GM12878 (cell line): ENCODE results near the gene MDC1. TPM values are rescaled to one million over a fixed set of nuclear protein-coding genes. Genes with fewer than 3 reads are reported as not detected.

Experiments used
- ATAC-seq: fragments of 200-7000 bp; cut with Tn5 transposase; 3 replicates; pipeline ENCODE4 v1.9.1; 2020; ENCODE audit warnings: mild to moderate bottlenecking, moderate library complexity
- BruUV-seq: library from RNA; stranded (reverse); fragments of 400-500 nt; replicated peaks from 2 replicates; lab custom pipeline; 2021; lab: Mats Ljungman, UMichigan
- CTCF ChIA-PET: fragments of 300-600 bp; sonication (Branson Sonifier 250); formaldehyde crosslinking; extraction: SDS; loops from one replicate; lab custom pipeline; 2021; ENCODE audit warnings: inconsistent platforms; lab: Yijun Ruan, JAX
- POLR2A ChIA-PET: fragments of 350-600 bp; formaldehyde crosslinking; extraction: SDS; loops from one replicate; lab custom pipeline; 2021; ENCODE audit warnings: inconsistent platforms; lab: Charles Lee
- RAD21 ChIA-PET: fragments of 300-600 bp; sonication (Branson Sonifier 250); formaldehyde crosslinking; loops from one replicate; lab custom pipeline; 2023; ENCODE audit warnings: antibody characterized with exemption; ENCODE audit not compliant: unreplicated experiment; lab: Charles Lee
- SMC1A ChIA-PET: fragments of 300-600 bp; sonication (Branson Sonifier 250); formaldehyde crosslinking; loops from one replicate; lab custom pipeline; 2023; ENCODE audit not compliant: unreplicated experiment, uncharacterized antibody; lab: Charles Lee
- DNase-seq: peaks from one replicate; pipeline ENCODE4 v3.0.0-alpha.2; 2011; ENCODE audit warnings: low read depth, low spot score
- FAIRE-seq: peaks from 3 replicates; lab custom pipeline; 2011; peaks lifted over from hg19 to GRCh38; lab: Jason Lieb, UNC
- H2AFZ ChIP-seq: 2 replicates; pipeline ENCODE4 v1.6.0; 2011; ENCODE audit warnings: low read depth, low read length, control low read depth; ENCODE audit not compliant: control insufficient read depth
- H3K27ac ChIP-seq: 2 replicates; pipeline ENCODE4 v1.5.1; 2011; ENCODE audit warnings: control low read depth; ENCODE audit not compliant: control insufficient read depth, insufficient read depth
- H3K27me3 ChIP-seq, 2 experiments: replicated peaks in 1 of 2; 2 replicates each; pipeline versions ENCODE4 v1.6.0 to v1.6.1; 2011; ENCODE audit warnings: low read length in 1 of 2; ENCODE audit not compliant: control insufficient read depth in 2 of 2, insufficient read depth in 2 of 2
- H3K36me3 ChIP-seq, 2 experiments: 2 replicates each; pipeline ENCODE4 v1.5.1; 2011; ENCODE audit warnings: low read length in 1 of 2; ENCODE audit not compliant: control insufficient read depth in 2 of 2, insufficient read depth in 2 of 2
- H3K4me1 ChIP-seq: 2 replicates; pipeline ENCODE4 v1.6.1; 2011; ENCODE audit warnings: mild to moderate bottlenecking, low read length, moderate library complexity, mixed read lengths; ENCODE audit not compliant: control insufficient read depth, insufficient read depth
- H3K4me2 ChIP-seq: 2 replicates; pipeline ENCODE4 v1.6.0; 2011; ENCODE audit warnings: control low read depth; ENCODE audit not compliant: control insufficient read depth, insufficient read depth
- H3K4me3 ChIP-seq: fragments of 200-600 bp; sonication (generic); 2 replicates; pipeline ENCODE4 v1.5.1; 2016
- H3K79me2 ChIP-seq: 2 replicates; pipeline ENCODE4 v1.6.0; 2011; ENCODE audit warnings: low read length; ENCODE audit not compliant: control insufficient read depth, insufficient read depth
- H3K9ac ChIP-seq: 2 replicates; pipeline ENCODE4 v1.8.0; 2011; ENCODE audit warnings: low read length, control low read depth, mixed read lengths; ENCODE audit not compliant: control insufficient read depth, insufficient read depth
- H3K9me3 ChIP-seq: replicated peaks from 3 replicates; pipeline ENCODE4 v1.5.1; 2011; ENCODE audit warnings: mild to moderate bottlenecking, low read length; ENCODE audit not compliant: control insufficient read depth, insufficient read depth
- H4K20me1 ChIP-seq: 2 replicates; pipeline ENCODE4 v1.6.0; 2011; ENCODE audit not compliant: control insufficient read depth, insufficient read depth
- BCL3 ChIP-seq: IDR thresholded peaks from 2 replicates; pipeline ENCODE4 v1.6.1; 2011; ENCODE audit warnings: borderline replicate concordance, low read depth, mild to moderate bottlenecking, moderate library complexity, low read length; ENCODE audit not compliant: insufficient read depth, poor library complexity, severe bottlenecking
- IRF4 ChIP-seq: IDR thresholded peaks from 2 replicates; pipeline ENCODE4 v1.6.1; 2011; ENCODE audit warnings: low read depth, low read length
- KLF5 ChIP-seq: fragments of 450-650 bp; IDR thresholded peaks from 2 replicates; pipeline ENCODE4 v1.6.1; 2014; ENCODE audit warnings: mild to moderate bottlenecking; ENCODE audit not compliant: partially characterized antibody
- NR2C1 ChIP-seq: fragments of 450-650 bp; IDR thresholded peaks from 2 replicates; pipeline ENCODE4 v1.6.1; 2017; ENCODE audit warnings: antibody characterized with exemption, mild to moderate bottlenecking, moderate library complexity
- PAX5 ChIP-seq: IDR thresholded peaks from 2 replicates; pipeline ENCODE4 v1.6.1; 2011; ENCODE audit warnings: low read depth, low read length, borderline replicate concordance
- PBX3 ChIP-seq: IDR thresholded peaks from 2 replicates; pipeline ENCODE4 v1.6.1; 2011; ENCODE audit warnings: mild to moderate bottlenecking, low read depth, low read length, moderate library complexity; ENCODE audit not compliant: insufficient replicate concordance
- RCOR1 ChIP-seq: conservative IDR thresholded peaks from 2 replicates; pipeline ENCODE4 v1.6.1; 2012; ENCODE audit warnings: low read depth, low read length, improper control_type of control experiment
- RELB ChIP-seq: fragments of 450-650 bp; IDR thresholded peaks from 2 replicates; pipeline ENCODE4 v1.6.1; 2017; ENCODE audit warnings: low read depth, mild to moderate bottlenecking, moderate library complexity
- ZNF24 ChIP-seq: fragments of 450-650 bp; IDR thresholded peaks from 2 replicates; pipeline ENCODE4 v1.6.1; 2017; ENCODE audit warnings: antibody characterized with exemption, mild to moderate bottlenecking
- WGBS: methylation state at CpG from one replicate; pipeline ENCODE4 v1.1.6; 2016; ENCODE audit warnings: low lambda C conversion rate; ENCODE audit not compliant: insufficient replicate concordance, insufficient coverage; ENCODE audit errors: missing lambda C conversion rate; 5-methylcytosine and 5-hydroxymethylcytosine counted together
- in situ Hi-C: fragments of 300-500 bp; cut with MboI; formaldehyde crosslinking; loops from 9 replicates; pipeline ENCODE4 v1.14.3; 2018; ENCODE audit warnings: mixed read lengths
- intact Hi-C: fragments of 100-400 bp; cut with micrococcal nuclease; formaldehyde crosslinking; loops from one replicate; pipeline ENCODE4 v1.14.2; 2022; ENCODE audit not compliant: unreplicated experiment
- polyA plus RNA-seq, 11 experiments: library from polyadenylated mRNA; depleted of rRNA in 4 of 11; unstranded in 6 of 11; stranded (reverse) in 5 of 11; fragments of >200 nt; fragmentation: Nextera tagmentation in 4 of 11; fragmentation: Illumina TruSeq in 1 of 11; extraction: Ambion mirVana in 4 of 11; extraction: Trizol in 1 of 11; gene quantifications; 1 replicate in 1 of 11; 2 replicates in 10 of 11; pipeline versions ENCODE4 v1.2.1 to v1.2.3, GENCODE V29; 2011 to 2016; ENCODE audit warnings: inconsistent platforms in 2 of 11, missing spikeins in 2 of 11, low read depth in 1 of 11
- total RNA-seq, 4 experiments: library from RNA; depleted of rRNA in 3 of 4; stranded (reverse); fragments of >200 nt in 3 of 4; fragmentation: Illumina TruSeq in 1 of 4; extraction: Trizol in 1 of 4; gene quantifications; 2 replicates each; pipeline versions ENCODE4 v1.2.1 to v1.2.3, GENCODE V29; 2013 to 2021

The MDC1 gene
- total and polyA plus RNA-seq, 10 of the 15 experiments (the other 5 are each of a cell fraction or from before 2014, with no cell fraction given), result 5.1 to 62.5 (median 22.4) TPM

- H3K79me2 ChIP-seq, result no peaks in the 10 kb centered on the region
- ATAC-seq (no peak), FAIRE-seq (no peak), DNase-seq (no peak)
- TF ChIP-seq NR2C1 (no peak), BCL3 (peak; percentile 98), IRF4 (no peak), PBX3 (peak; percentile 57), RCOR1 (no peak), PAX5 (peak; percentile 8; the same call in 1 of the 2 replicates), ZNF24 (peak; percentile 88), RELB (no peak), KLF5 (no peak)
- H4K20me1 ChIP-seq, result no peaks in the 10 kb centered on the region
- peak overlapping the region; percentile 35; the same call in 1 of the 2 replicates for H3K27ac ChIP-seq
- ChIA-PET SMC1A (interaction anchor here (0.6 to 5.4 kb wide), 18 partner anchors 9 to 264 kb away, joined by 3 to 65 read pairs (median 4); no protein-coding TSS in a partner anchor), POLR2A (interaction anchor here (0.5 to 4.3 kb wide), 17 partner anchors 9 to 153 kb away, joined by 3 to 42 read pairs (median 7); partner anchors contain the start of genes FLOT1 and IER3), CTCF (interaction anchor here (0.7 to 4.5 kb wide), 18 partner anchors 8 to 541 kb away, joined by 3 to 39 read pairs (median 4); partner anchors contain the start of gene IER3), RAD21 (interaction anchor here (0.7 to 4.5 kb wide), 21 partner anchors 9 to 154 kb away, joined by 3 to 62 read pairs (median 6); partner anchors contain the start of genes DDR1, FLOT1, IER3 and MDC1)
- H3K36me3 ChIP-seq, result no peaks in the 10 kb centered on the region
- H3K9ac ChIP-seq, result no peak overlapping the region
- no peaks in the 10 kb centered on the region; the same call in 2 of the 3 replicates for H3K9me3 ChIP-seq
- H3K27me3 ChIP-seq, result no peaks in the 10 kb centered on the region
- WGBS, result 46% methylated on average over 10 of the region's 10 CpGs
- no peak overlapping the region for H3K4me2 ChIP-seq
- BruUV-seq, result no TSS peak
- H3K4me1 ChIP-seq, result peaks cover 22% of the 10 kb centered on the region; the same call in 1 of the 2 replicates
- in situ Hi-C loops (no loop called here), intact Hi-C loops (loop anchor here (1.0 to 2.0 kb wide), 2 partner anchors 52 to 73 kb away; partner anchors contain the start of gene PPP1R18)
- no peak overlapping the region for H2AFZ ChIP-seq
- H3K4me3 ChIP-seq, result no peak overlapping the region
Observed at GRCh38 chr6:30759575-30760239, 42.6 kb upstream of the MDC1 start.
